Measurements from ENCODE around the gene TOX2.
A peak's percentile ranks its signal among the peaks of the same experiment; 100 is the strongest.

TOX2 gene

DNA sequence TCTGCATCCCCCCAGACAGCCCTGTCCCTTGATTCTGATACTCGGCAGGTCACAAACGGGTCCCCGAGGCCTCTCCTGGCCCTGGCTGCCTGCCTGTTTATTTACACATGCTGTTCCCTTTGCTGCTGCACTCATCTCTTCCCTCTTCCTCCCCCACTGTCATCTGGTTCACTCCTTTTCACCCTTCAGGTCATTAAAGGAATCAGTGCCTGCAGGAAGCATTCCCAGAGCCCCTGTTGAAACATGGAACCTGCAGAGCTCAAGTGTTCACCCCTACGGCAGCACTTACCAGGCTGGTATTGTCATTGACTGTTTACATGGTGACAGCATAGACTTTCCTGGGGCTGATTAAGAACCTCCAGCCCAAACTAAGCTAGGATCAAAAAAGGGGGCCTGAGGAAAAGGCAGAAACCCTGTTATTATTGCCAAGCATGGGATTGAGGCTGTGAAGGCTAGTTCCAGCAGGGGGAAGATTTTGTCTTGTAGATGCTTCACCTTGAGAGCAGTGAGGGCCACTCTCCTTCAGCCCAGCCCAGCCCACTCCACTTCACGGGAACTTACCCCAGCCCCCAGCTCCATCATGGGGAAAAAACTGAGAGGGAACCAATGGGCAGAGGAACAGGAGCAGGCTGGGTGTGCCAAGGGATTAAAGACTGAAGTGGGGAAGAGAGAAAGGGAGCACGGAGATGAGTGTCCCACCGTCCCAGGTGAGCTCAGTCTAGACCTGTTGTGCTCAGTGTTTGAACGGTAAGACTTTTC lies 199.1 kb downstream of the TOX2 start:
- no peaks in the 10 kb centered on the region for H3K9me3 ChIP-seq (ENCODE audit: severe bottlenecking)
- H3K4me1 ChIP-seq (ENCODE audit: insufficient read depth, poor library complexity, severe bottlenecking), result no peaks in the 10 kb centered on the region
- H3K36me3 ChIP-seq (ENCODE audit: low read depth), result no peaks in the 10 kb centered on the region
- ATAC-seq (ENCODE audit: low read depth) (no peak), DNase-seq (ENCODE audit: low spot score) (peak; percentile 69)
- TF ChIP-seq, protein P1, sequence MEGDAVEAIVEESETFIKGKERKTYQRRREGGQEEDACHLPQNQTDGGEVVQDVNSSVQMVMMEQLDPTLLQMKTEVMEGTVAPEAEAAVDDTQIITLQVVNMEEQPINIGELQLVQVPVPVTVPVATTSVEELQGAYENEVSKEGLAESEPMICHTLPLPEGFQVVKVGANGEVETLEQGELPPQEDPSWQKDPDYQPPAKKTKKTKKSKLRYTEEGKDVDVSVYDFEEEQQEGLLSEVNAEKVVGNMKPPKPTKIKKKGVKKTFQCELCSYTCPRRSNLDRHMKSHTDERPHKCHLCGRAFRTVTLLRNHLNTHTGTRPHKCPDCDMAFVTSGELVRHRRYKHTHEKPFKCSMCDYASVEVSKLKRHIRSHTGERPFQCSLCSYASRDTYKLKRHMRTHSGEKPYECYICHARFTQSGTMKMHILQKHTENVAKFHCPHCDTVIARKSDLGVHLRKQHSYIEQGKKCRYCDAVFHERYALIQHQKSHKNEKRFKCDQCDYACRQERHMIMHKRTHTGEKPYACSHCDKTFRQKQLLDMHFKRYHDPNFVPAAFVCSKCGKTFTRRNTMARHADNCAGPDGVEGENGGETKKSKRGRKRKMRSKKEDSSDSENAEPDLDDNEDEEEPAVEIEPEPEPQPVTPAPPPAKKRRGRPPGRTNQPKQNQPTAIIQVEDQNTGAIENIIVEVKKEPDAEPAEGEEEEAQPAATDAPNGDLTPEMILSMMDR (IDR thresholded peaks at IDR 0.05; ENCODE audit: poor library complexity, severe bottlenecking), result no peak
- no peaks in the 10 kb centered on the region for H3K27me3 ChIP-seq (ENCODE audit: insufficient read depth, poor library complexity, severe bottlenecking)
- H3K27ac ChIP-seq (ENCODE audit: poor library complexity, severe bottlenecking), result no peak overlapping the region
- H3K4me3 ChIP-seq (ENCODE audit: severe bottlenecking), result no peak overlapping the region

- Histone ChIP-seq H3K4me1 (ENCODE audit: insufficient read depth, poor library complexity, severe bottlenecking) (no peaks in the 10 kb centered on the region), H3K9me3 (ENCODE audit: severe bottlenecking) (no peaks in the 10 kb centered on the region), H3K27ac (ENCODE audit: poor library complexity, severe bottlenecking) (no peak overlapping the region), H3K36me3 (ENCODE audit: low read depth) (no peaks in the 10 kb centered on the region), H3K4me3 (ENCODE audit: severe bottlenecking) (no peak overlapping the region), H3K27me3 (ENCODE audit: insufficient read depth, poor library complexity, severe bottlenecking) (no peaks in the 10 kb centered on the region)
- TF ChIP-seq, protein P1 (IDR thresholded peaks at IDR 0.05; ENCODE audit: poor library complexity, severe bottlenecking), result no peak
- DNase-seq (ENCODE audit: low spot score), result peak; percentile 74
- ATAC-seq (ENCODE audit: low read depth), result no peak
Observed at GRCh38 chr20:44115181-44115580, 200.5 kb downstream of the TOX2 start.

DNA sequence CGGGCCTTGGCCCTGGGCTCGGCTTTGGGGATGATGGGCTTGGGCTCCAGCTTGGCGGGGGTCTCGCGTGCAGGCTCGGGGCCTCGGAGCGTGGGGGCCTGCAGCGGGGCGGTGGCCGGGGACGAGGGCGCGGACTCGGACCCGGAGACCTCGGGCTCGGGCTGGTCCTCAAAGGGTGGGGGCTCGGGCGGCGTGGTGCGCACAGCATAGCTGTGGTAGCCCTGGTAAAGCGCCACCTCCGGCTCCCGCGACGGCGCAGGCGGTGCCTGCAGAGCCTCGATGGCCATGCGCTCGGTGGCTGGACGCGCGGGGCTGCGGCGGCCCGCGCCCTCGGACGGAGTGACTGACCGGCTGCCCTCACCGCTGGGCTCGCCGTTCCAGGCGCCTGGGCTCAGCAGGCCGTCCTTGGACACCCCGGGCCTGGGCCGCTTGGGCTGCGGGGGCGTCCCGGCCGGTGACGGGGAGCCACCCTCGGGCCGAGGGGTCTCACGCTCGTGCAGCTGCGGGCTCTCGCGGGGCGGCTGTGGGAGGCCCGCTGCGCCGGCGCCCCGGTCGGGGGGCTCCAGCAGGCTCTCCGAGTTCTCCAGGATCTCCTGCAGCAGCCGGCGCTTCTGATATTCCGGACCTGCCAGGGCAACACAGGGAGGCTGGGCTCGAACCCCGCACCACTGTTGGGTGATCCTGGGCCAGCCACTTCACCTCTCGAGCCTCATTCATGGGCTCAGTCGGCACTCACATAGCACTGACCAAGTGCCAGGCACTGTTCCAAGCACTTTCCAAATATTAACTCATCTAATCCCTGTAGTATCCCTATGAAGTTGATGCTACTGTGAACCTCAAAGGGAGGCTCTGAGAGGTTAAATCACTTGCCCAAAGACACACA lies 201.4 kb downstream of the TOX2 start:
- Histone ChIP-seq H3K4me1 (ENCODE audit: insufficient read depth, poor library complexity, severe bottlenecking) (no peaks in the 10 kb centered on the region), H3K27ac (ENCODE audit: poor library complexity, severe bottlenecking) (no peak overlapping the region), H3K36me3 (ENCODE audit: low read depth) (no peaks in the 10 kb centered on the region), H3K27me3 (ENCODE audit: insufficient read depth, poor library complexity, severe bottlenecking) (no peaks in the 10 kb centered on the region), H3K9me3 (ENCODE audit: severe bottlenecking) (no peaks in the 10 kb centered on the region), H3K4me3 (ENCODE audit: severe bottlenecking) (no peak overlapping the region)
- TF ChIP-seq, protein P1 (IDR thresholded peaks at IDR 0.05; ENCODE audit: poor library complexity, severe bottlenecking), result no peak
- ATAC-seq (ENCODE audit: low read depth), result peak; percentile 3; the same call in 1 of the 3 replicates
- DNase-seq (ENCODE audit: low spot score), result peak; percentile 84

GRCh38 chr20:44117296-44118184 lies 202.9 kb downstream of the TOX2 start:
- Histone ChIP-seq H3K4me1 (ENCODE audit: insufficient read depth, poor library complexity, severe bottlenecking) (no peaks in the 10 kb centered on the region), H3K36me3 (ENCODE audit: low read depth) (no peaks in the 10 kb centered on the region), H3K9me3 (ENCODE audit: severe bottlenecking) (no peaks in the 10 kb centered on the region), H3K27me3 (ENCODE audit: insufficient read depth, poor library complexity, severe bottlenecking) (no peaks in the 10 kb centered on the region), H3K27ac (ENCODE audit: poor library complexity, severe bottlenecking) (no peak overlapping the region), H3K4me3 (ENCODE audit: severe bottlenecking) (no peak overlapping the region)
- TF ChIP-seq, protein P1 (IDR thresholded peaks at IDR 0.05; ENCODE audit: poor library complexity, severe bottlenecking), result no peak
- peak; percentile 71 for DNase-seq (ENCODE audit: low spot score)
- no peak for ATAC-seq (ENCODE audit: low read depth)
